ENCODE results near the gene RPS6KA5.

DNA sequence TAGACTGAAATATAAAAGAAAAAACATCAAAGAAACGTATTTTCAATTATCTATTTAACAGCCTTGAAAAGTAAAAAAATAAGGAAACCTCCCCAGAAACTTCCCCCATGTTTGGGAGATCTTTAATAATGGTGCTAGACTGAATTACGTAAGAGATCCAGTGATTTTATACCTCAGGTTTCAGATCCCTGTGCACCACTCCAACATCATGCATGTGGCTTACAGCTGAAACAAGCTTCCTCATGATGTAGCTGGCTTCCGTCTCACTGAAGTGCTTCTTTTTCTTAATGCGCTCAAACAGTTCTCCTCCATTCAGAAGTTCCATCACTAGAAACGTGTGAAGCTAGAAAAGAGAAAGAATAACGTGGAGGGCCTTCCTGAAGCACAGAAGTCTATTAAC lies 166.2 kb downstream of the RPS6KA5 start:
- TF ChIP-seq, protein P1, sequence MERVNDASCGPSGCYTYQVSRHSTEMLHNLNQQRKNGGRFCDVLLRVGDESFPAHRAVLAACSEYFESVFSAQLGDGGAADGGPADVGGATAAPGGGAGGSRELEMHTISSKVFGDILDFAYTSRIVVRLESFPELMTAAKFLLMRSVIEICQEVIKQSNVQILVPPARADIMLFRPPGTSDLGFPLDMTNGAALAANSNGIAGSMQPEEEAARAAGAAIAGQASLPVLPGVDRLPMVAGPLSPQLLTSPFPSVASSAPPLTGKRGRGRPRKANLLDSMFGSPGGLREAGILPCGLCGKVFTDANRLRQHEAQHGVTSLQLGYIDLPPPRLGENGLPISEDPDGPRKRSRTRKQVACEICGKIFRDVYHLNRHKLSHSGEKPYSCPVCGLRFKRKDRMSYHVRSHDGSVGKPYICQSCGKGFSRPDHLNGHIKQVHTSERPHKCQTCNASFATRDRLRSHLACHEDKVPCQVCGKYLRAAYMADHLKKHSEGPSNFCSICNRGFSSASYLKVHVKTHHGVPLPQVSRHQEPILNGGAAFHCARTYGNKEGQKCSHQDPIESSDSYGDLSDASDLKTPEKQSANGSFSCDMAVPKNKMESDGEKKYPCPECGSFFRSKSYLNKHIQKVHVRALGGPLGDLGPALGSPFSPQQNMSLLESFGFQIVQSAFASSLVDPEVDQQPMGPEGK (CRISPR knock-in tag; IDR thresholded peaks at IDR 0.05; ENCODE audit: borderline replicate concordance) = no peak
- TF ChIP-seq ZC3H10 (CRISPR knock-in tag; IDR thresholded peaks at IDR 0.05) (no peak), CSDC2 (CRISPR knock-in tag; IDR thresholded peaks at IDR 0.05) (no peak), ARNTL (CRISPR knock-in tag; IDR thresholded peaks at IDR 0.05; ENCODE audit: borderline replicate concordance, low read depth) (no peak), OSR1 (CRISPR knock-in tag; IDR thresholded peaks at IDR 0.05) (no peak), ZFP3 (CRISPR knock-in tag; IDR thresholded peaks at IDR 0.05) (no peak)
